GM19240 (cell line): ENCODE measurements around the gene TM4SF20.
A peak's percentile ranks its signal among the peaks of the same experiment; 100 is the strongest.

Source experiments
- DNase-seq: peaks from one replicate; pipeline ENCODE4 v3.0.0; 2011; ENCODE audit warnings: low spot score; ENCODE audit not compliant: insufficient read length

Gene TM4SF20, protein sequence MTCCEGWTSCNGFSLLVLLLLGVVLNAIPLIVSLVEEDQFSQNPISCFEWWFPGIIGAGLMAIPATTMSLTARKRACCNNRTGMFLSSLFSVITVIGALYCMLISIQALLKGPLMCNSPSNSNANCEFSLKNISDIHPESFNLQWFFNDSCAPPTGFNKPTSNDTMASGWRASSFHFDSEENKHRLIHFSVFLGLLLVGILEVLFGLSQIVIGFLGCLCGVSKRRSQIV

DNA sequence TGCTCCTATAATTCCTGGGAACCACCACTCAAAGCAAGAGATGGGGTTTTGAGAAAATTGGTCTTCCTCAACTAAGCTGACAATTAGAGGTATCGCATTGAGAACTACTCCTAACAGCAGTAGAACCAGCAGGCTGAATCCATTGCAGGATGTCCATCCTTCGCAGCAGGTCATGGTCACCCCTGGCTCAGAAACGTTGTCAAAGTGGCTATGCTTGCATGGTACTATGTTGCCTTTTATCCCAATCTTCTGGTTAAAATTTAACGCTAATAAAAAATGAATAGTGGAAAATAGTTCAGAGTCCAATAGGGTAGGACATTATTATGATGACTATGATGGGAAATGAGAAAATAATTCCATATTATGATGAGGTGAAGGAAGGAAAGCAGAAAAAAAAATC is at the start of gene TM4SF20:
TM4SF20 (minus strand) TSS at position 212 of the 400 bp plus-strand sequence; CDS start at position 174, 38 bp downstream.
- DNase-seq: no peak

DNA sequence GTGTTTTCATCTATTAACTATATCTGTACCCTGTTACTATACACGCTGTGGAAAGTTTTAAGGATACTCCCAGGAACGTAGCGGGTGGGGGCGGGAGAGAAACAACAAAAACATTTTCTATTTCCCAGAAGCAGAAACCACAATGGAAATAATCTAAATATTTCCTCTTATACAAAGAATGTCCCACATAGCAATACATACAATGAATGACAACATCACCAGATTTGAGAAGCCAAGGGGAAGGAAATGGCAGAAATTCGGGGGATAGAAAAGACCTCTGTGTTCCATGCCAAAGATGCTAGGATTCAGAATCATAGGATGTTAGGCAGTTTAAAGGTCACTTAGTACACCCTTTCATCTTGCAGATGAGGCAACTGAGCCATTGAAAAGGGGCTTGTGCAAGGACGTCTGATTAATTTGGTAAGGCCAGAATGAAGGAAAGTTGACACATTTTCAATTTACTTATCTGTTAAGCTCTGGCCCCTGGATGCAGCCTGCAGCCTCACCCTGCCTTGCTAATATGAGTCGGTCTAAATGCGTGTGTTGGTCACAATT is 49.7 kb upstream of the TM4SF20 start:
- DNase-seq: no peak

DNA sequence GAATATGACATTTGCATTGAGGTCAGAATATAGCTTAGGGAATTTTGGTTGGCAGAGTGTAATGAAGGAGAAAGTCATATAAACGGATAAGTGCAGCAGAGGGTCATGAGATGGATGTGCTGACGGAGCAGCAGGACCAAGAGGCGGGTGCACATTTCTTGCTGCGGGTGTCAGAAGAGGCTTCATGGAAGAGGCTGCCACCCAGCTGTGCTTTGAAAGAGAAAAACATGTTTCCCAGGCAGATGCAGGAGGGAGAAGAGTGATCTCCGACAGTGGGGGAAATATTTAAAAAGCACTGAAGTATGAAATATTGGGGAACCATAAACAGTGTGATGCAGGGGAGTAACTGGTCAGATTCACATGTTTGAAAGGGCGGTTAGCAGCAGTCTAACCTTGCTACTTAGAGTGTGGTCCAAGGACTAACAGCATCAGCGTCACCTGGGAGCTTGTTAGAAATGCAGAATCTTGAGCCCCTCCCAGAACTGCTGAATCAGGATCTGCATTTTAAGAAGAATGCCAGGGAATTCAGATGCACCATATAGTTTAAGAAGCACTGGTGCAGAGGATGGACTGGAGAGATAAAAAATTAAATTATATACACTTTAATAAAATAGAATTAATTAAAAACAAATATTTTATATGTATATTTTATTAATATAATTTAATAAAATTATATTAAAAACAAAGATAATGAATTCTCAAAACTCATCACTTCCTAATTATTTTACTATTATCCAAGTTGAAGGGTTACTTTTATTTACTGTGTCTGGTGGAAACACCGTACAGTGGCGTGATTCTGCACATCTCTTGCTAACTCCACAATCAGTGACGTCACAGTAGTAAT is 44.8 kb upstream of the TM4SF20 start:
- no peak for DNase-seq

DNA sequence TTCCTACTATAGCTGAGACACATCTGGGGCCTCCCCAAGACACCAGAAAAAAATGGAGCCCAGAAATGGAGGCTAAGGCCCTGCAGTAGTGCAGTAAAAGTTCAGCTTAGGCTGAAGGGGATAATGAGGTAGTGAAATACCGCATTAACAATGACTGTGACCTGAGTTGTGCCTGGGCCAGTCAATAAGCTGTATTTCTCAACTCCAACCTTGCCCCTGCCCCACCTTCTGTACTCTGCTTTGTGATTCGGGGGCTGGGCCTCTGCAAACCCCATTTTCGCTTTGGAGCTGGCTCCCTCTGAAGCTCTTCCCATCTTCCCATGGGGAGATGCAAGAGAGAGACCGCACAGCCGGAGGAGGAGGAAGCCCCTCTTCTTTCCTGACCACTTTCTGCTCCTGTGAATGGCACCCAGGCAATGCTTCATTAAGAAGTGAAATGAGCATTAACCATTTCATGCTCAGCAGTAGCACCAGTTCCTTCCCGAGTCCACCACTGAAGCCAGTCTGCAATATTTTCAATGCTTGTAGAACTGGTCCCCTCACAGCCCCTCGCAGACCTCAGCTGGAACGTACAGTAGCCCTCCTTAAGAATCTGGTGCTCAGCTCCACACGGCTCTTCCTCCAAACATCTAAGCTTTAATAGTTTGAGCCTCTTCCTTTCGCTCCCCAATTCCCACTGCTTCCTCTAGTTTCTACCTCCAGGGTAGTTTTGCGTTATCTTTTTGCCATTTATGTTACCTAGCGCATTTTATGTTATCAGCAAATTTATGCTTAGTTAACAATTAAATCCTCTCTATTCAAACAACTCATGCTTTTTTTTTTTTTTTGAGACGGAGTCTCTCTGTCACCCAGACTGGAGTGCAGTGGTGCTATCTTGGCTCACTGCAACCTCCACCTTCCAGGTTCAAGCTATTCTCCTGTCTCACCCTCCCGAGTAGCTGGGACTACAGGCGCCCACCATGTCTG is 41.3 kb upstream of the TM4SF20 start:
- DNase-seq: no peak

DNA sequence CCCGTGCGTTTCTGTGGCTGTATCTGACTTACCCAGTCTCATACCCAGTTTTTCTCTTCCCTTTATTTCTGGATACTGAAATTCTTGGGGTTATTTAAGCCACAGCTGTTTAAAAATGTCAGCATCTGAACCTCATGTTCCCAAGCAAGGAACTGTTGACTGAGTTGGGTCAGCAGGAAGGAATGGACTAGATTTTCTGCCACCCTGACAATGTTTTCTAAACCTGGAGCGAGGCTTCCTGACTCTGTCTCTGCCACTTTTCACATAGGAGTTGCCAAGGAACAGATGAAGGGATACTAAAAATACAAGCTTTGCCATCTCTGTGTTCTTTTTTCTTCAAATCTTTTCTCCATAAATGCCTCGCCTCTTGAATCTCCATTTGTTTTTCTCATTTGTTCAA is 37.6 kb upstream of the TM4SF20 start:
- DNase-seq: no peak

DNA sequence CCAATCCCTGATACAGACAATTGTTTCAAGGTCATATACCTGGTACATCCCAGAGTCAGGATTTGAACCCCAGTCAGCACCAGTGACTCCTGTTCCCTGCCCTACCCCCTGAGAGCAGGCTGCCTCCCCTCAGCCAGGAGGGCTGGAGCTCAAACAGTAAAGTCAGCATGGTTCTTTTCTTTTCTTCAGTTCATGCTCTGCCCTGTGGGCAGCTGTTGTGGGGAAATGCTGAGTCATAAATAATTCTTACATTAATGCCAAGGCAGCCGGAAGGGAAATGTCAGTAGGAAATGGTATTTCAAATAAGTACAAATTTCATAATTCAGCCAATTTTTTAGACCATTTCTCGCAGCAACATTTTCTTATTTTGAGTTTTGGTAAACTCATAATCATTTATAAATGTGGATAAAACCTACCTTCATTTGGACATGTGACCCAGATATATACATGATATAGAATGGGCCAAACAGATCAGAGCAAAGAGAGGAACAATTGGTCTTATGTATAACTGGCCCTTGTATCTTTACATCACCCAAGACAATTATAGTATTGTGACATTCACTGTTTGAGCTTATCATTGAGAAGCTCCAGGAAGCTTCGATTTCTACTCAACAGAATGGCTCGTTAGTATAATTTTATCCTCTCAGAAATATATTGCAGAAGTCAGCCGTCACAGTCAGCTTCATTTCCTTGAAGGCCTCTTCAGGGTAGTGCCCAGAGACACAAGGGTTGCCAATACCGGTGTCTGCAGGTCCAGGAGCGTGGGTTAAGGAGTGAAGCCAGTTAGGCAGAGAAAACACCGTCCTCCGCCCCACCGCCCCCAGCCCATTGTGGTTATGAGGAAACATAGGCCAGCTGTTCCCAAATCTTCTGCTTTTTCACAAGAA is 36.7 kb upstream of the TM4SF20 start:
- DNase-seq: no peak

DNA sequence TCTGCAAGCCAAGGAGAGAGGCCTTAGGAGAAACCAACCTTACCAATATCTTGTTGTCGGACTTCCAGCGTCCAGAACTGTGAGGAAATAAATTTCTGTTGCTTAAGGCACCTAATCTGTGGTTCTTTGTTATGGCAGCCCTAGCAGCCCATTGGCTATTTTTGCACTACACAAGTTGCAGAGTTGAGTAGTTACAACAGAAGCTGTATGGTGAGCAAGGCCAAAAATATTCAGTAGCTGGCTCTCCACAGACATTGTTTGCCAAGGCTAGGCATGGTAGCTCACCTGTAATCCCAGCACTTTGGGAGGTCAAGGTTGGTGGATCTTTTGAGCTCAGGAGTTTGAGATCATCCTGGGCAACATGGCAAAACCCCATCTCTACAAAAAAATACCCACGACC is 35.7 kb upstream of the TM4SF20 start:
- no peak for DNase-seq

DNA sequence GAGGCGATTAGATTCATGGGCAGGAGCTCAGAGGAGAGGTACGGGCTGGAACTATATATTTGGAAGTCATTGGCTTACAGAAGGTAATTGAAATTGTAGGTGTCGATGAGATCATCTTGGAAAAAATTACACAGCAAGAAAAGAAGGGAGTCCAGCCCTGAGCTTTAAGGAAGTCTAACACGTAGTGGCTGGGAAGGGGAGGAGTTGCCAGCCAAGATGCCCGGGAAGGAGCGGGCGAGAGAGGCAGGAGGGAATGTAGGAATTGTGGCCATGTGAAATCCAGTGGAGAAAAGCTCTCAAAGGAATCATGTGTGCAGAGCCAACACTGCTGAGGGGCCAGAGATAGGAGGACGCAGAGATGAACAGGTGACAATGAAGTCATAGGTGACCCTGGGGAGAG is 34.3 kb upstream of the TM4SF20 start:
- no peak for DNase-seq

DNA sequence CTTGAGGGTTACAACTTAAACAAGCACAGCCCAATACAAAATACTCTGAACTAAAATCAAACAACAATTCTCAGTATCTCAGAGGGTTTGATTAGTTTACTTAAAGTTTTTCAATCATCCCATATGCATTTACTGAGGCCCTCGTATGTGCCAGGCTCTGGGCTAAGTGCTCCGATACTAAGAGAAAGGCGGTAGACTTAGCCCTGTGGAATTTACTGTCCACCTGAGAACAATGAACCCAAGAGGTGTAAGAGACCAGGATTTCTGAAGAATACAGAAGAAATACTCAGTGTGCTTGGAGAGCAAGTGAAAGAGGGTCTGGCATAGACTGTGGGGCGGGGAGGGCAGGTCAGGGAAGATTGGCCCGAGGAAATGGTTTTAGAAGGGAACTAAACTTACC is 33.8 kb upstream of the TM4SF20 start:
- no peak for DNase-seq

DNA sequence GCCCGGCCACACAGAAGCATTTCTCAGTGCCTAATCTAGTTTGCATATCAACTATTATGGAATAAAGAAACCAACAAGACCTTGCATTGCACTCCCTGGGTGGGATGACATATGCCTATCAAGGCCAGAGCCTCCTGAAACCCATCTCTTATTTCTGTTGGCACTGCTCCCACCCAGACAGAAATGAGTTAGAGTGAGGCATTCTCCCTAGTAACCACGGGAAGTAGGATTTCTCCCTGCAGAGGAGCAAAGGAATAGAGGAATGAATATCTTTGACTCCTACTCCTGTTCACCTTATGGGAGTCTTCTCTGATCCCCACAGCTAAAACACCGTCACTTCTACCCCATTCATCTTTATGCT is 32.9 kb upstream of the TM4SF20 start:
- DNase-seq: no peak

DNA sequence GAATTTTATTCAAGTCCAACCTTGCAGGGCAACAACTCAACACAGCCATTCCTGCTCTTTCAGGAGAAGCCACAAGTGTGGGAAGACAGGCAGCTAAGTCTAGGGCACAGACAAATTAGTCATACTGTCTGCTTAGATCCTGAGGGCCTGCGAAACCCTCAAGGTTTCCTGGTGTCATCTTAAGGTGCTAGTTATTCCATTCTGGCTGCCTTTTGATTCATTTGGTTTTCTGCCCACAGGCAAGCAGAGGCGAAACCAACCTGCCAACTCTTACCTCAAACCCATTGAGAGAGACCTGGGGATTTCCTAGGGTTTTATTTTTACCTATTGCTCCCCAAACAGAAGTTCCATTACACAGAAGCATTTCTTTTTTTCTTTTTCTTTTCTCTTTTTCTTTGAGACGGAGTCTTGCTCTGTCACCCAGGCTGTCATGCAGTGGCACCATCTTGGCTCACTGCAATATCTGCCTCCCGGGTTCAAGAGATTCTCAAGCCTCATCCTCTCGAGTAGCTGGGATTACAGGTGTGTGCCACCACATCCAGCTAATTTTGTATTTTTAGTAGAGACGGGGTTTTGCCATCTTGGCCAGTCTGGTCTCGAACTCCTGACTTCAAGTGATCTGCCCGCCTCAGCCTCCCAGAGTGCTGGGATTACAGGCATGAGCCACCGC is 32.3 kb upstream of the TM4SF20 start:
- DNase-seq: peak; percentile 17

DNA sequence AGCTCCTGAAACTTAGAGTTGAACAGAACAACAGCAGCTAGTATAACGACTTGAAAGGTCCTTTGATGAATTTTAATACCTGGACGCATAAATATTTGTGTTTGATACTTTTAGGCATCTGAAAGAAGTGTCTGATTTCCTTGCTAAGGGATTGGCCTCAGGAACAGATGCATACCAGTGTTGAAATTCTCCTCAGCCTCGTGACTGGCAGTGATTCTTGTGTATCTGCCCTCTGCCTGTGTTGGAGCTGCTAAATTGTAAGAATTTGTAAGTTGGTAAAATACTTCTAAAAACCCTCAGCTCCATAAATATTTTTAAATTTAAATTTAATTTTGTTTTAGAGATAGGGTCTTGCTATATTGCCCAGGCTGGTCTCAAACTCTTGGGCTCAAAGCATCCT is 31.1 kb upstream of the TM4SF20 start:
- DNase-seq: no peak

DNA sequence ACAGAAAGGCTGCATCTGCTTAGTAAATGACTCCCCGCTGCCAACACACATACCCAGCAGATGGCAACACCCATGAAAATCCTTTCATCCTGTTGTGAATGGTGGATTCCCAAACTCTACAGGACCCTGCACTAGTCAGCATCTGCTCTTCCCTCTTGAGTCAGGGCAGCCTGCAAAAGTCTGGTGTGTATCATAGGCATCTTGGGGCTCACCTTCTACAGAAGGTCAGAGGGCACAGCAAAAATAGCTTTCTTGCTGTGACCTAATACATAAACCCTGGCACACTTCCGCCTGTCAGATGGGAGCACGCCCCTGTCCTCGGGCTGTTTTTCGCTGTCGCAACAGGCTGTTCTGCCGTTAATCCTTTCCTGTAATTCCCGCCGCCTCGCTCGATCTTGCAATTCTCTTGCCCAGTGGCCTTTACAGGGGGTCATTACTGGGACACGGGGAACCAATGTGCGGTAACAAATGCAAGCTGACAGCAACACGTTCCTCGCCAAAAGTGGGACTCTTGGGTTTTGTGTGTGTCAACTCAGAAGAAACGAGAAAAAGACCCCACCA is 28.6 kb upstream of the TM4SF20 start:
- no peak for DNase-seq

DNA sequence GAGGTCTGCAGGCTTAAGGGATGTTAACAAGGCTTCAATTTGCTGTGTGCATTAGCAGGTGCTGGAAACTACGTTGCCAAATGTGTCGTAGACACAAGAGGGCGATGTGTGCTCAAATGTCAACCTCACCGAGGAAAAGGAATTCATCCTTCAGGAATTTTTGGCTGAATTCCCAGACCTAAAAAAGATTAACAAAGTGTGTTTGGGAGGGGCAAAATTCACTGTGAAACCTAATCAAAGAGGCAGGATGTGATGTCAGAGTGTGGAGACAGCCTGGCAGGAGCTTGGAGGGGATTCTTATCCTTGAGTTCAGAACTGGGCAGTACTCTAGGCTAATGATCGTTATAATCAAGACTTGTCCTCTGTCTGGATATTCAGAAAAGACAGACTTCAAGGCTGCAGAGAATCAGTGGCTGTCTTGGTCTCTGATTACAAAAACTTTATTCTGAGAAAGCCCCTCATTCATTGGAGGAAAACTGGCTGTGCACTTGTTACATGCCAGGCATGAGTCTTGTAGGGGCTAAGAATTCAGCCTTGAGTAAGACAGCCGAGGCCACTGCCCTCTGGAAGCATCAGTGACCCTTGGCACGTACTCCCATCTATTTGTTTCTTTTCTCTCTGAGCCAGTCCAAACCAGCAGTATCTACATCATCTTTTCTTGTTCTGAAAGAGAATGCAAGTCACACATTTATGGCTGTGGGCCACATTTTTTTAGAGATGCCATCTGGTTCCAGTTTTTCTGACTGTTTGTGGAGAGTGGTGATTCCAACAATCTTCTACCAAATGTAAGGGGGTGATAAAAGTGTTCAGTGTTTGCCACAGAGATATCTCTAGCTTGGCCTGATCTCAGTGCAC is 27.3 kb upstream of the TM4SF20 start:
- DNase-seq: no peak

DNA sequence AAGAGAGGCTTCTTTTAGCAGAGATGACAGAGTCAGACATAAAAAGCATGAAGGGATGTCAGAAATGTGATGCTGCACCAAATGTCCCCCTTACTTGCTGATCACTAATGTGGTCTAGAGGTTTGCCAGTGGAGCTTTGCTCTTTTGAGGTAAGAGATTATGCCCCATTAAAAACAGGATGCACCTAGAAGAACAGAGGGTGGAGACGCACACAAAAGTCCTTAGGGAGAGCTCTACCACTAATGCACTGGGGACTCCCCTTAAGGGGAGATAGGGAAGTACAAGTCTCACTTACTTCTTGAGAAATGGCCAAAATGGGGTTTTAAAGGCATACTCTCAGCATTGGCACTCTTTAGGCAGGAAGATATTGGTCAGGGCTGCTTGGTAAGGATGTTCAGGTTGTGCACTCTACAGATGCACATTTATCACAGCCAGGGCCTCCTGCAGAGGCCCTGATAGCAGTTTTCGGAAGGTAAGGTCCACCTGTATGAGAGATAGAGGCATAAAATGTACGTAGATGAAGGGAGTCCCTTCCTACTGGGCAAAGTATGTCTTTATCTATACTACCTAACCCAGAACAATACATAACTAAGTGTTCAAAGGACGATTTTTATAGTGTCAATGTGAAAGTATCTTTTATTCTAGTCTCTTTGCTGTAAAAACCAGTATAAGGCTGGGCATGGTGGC is 25.6 kb upstream of the TM4SF20 start:
- DNase-seq: no peak

DNA sequence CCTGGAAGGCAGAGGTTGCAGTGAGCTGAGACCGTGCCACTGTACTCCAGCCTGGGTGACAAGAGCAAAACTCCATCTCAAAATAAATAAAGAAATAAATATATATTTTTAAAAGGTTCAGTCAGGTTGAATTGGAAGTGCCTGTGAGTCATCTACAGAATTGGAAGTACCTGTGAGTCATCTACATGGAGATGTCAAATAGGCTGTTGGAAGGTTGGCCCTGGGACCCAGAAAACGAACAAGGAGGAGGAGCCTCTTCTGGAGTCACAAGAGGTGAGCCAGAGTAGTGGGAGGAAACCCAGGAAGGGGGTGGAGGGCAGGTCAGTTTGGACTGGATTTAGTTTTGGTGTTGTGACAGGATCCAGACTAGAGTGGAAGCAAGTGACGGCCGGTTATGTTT is 23.9 kb upstream of the TM4SF20 start:
- no peak for DNase-seq

DNA sequence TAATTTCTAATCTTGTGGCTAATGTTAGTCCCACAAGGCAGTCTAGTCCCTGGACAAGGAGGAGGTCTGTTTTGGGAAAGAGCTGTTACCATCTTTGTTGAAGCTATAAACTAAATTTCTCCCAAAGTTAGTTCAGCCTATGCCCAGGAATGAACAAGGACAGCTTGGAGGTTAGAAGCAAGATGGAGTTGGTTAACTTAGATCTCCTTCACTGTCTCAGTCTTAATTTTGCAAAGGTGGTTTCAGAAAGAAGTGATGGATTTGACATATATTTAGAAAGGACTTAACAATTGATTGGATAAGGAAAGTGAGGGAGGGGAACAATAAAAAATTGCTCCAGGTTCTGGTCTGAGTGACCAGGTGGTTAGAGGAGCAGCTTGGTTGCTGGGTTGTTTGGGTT is 23.2 kb upstream of the TM4SF20 start:
- no peak for DNase-seq

DNA sequence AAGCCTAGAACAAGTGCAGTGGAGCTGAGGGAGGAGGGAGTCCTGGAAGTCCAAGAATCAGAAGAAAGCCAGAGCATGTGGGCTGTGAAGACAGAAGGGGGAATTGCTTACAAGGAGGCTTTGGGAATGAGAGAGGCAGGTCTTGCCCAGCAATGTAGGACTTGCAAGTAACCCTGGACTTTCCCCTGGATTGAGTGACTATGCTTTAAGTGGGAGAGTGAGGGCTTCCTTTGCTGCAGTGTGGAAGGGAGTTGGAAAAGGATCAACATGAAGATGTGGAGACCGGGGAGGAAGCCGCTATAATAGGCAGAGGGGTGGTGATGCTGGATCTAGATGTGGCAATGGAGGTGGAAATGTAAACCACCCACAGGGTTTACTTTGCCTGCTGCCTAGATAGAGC is 22.4 kb upstream of the TM4SF20 start:
- DNase-seq: no peak
